ENCODE results near the gene AMOT. TPM values are rescaled to one million over a fixed set of nuclear protein-coding genes. Genes with fewer than 3 reads are reported as not detected.

The AMOT gene
- total RNA-seq, 1 experiment from 2014 or later: 66.3 TPM

GRCh38 chrX:112757946-112758345 is 82.7 kb downstream of the AMOT start:
- Histone ChIP-seq H3K9me3 (no peaks in the 10 kb centered on the region), H3K4me3 (ENCODE audit: low read depth, low read length) (no peak overlapping the region), H3K4me1 (no peaks in the 10 kb centered on the region), H3K36me3 (ENCODE audit: control insufficient read depth, insufficient read depth, low read length) (no peaks in the 10 kb centered on the region), H3K27me3 (replicated peaks; ENCODE audit: control insufficient read depth, insufficient read depth, low read length) (no peaks in the 10 kb centered on the region)
- intact Hi-C loops (cut with micrococcal nuclease; ENCODE audit: unreplicated experiment): no loop called here
- TF ChIP-seq, protein P1, sequence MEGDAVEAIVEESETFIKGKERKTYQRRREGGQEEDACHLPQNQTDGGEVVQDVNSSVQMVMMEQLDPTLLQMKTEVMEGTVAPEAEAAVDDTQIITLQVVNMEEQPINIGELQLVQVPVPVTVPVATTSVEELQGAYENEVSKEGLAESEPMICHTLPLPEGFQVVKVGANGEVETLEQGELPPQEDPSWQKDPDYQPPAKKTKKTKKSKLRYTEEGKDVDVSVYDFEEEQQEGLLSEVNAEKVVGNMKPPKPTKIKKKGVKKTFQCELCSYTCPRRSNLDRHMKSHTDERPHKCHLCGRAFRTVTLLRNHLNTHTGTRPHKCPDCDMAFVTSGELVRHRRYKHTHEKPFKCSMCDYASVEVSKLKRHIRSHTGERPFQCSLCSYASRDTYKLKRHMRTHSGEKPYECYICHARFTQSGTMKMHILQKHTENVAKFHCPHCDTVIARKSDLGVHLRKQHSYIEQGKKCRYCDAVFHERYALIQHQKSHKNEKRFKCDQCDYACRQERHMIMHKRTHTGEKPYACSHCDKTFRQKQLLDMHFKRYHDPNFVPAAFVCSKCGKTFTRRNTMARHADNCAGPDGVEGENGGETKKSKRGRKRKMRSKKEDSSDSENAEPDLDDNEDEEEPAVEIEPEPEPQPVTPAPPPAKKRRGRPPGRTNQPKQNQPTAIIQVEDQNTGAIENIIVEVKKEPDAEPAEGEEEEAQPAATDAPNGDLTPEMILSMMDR (IDR thresholded peaks at IDR 0.05; ENCODE audit: insufficient read depth in 1 of 2, low read depth in 1 of 2, low read length in 1 of 2, severe bottlenecking in 1 of 2, unreplicated experiment in 1 of 2): no peak
- ChIA-PET CTCF (no interaction called here), POLR2A (no interaction called here)
- no peak overlapping the region for H3K4me3 Mint-ChIP-seq (ENCODE audit: unreplicated experiment)
- no peak for DNase-seq
- no peaks in the 10 kb centered on the region for H3K4me1 Mint-ChIP-seq (ENCODE audit: low read depth, unreplicated experiment)
- H3K27ac Mint-ChIP-seq (ENCODE audit: unreplicated experiment): no peak overlapping the region
- H3K9me3 Mint-ChIP-seq (ENCODE audit: unreplicated experiment): no peaks in the 10 kb centered on the region
- no peaks in the 10 kb centered on the region for H3K27me3 Mint-ChIP-seq (ENCODE audit: insufficient read depth, unreplicated experiment)
- BruUV-seq (replicated peaks): no TSS peak
- no peaks in the 10 kb centered on the region for H3K36me3 Mint-ChIP-seq (ENCODE audit: insufficient read depth, unreplicated experiment)

- H3K27ac Mint-ChIP-seq (ENCODE audit: unreplicated experiment): no peak overlapping the region
- H3K4me1 Mint-ChIP-seq (ENCODE audit: low read depth, unreplicated experiment): no peaks in the 10 kb centered on the region
- Histone ChIP-seq H3K9me3 (no peaks in the 10 kb centered on the region), H3K4me3 (ENCODE audit: low read depth, low read length) (no peak overlapping the region), H3K4me1 (no peaks in the 10 kb centered on the region), H3K27me3 (replicated peaks; ENCODE audit: control insufficient read depth, insufficient read depth, low read length) (no peaks in the 10 kb centered on the region), H3K36me3 (ENCODE audit: control insufficient read depth, insufficient read depth, low read length) (no peaks in the 10 kb centered on the region)
- POLR2A ChIA-PET: no interaction called here
- no peak for DNase-seq
- TF ChIP-seq, protein P1 (IDR thresholded peaks at IDR 0.05; ENCODE audit: insufficient read depth in 1 of 2, low read depth in 1 of 2, low read length in 1 of 2, severe bottlenecking in 1 of 2, unreplicated experiment in 1 of 2): no peak
- intact Hi-C loops (cut with micrococcal nuclease; ENCODE audit: unreplicated experiment): no loop called here
- CTCF ChIA-PET: no interaction called here
- H3K27me3 Mint-ChIP-seq (ENCODE audit: insufficient read depth, unreplicated experiment): no peaks in the 10 kb centered on the region
- no peaks in the 10 kb centered on the region for H3K9me3 Mint-ChIP-seq (ENCODE audit: unreplicated experiment)
- no TSS peak for BruUV-seq (replicated peaks)
- no peak overlapping the region for H3K4me3 Mint-ChIP-seq (ENCODE audit: unreplicated experiment)
- no peaks in the 10 kb centered on the region for H3K36me3 Mint-ChIP-seq (ENCODE audit: insufficient read depth, unreplicated experiment)
Measured at GRCh38 chrX:112753116-112753515, 87.5 kb downstream of the AMOT start.

- no peak overlapping the region for H3K27ac Mint-ChIP-seq (ENCODE audit: unreplicated experiment)
- CTCF ChIA-PET: no interaction called here
- Histone ChIP-seq H3K36me3 (ENCODE audit: control insufficient read depth, insufficient read depth, low read length) (no peaks in the 10 kb centered on the region), H3K4me1 (no peaks in the 10 kb centered on the region), H3K27me3 (replicated peaks; ENCODE audit: control insufficient read depth, insufficient read depth, low read length) (no peaks in the 10 kb centered on the region), H3K4me3 (ENCODE audit: low read depth, low read length) (no peak overlapping the region), H3K9me3 (no peaks in the 10 kb centered on the region)
- H3K27me3 Mint-ChIP-seq (ENCODE audit: insufficient read depth, unreplicated experiment): no peaks in the 10 kb centered on the region
- no peaks in the 10 kb centered on the region for H3K36me3 Mint-ChIP-seq (ENCODE audit: insufficient read depth, unreplicated experiment)
- BruUV-seq (replicated peaks): no TSS peak
- no peak overlapping the region for H3K4me3 Mint-ChIP-seq (ENCODE audit: unreplicated experiment)
- H3K4me1 Mint-ChIP-seq (ENCODE audit: low read depth, unreplicated experiment): no peaks in the 10 kb centered on the region
- POLR2A ChIA-PET: no interaction called here
- intact Hi-C loops (cut with micrococcal nuclease; ENCODE audit: unreplicated experiment): no loop called here
- no peaks in the 10 kb centered on the region for H3K9me3 Mint-ChIP-seq (ENCODE audit: unreplicated experiment)
- TF ChIP-seq, protein P1 (IDR thresholded peaks at IDR 0.05; ENCODE audit: insufficient read depth in 1 of 2, low read depth in 1 of 2, low read length in 1 of 2, severe bottlenecking in 1 of 2, unreplicated experiment in 1 of 2): no peak
- no peak for DNase-seq
Measured at GRCh38 chrX:112751076-112751475, 89.6 kb downstream of the AMOT start.
